Neutrophil (primary cell): Measurements from ENCODE around the gene REV3L.
A peak's percentile ranks its signal among the peaks of the same experiment; 100 is the strongest.

Source experiments
- H3K27ac ChIP-seq: fragments of 200-600 bp; sonication (generic); 2 replicates; pipeline ENCODE4 v1.5.1; 2016; ENCODE audit warnings: mild to moderate bottlenecking, moderate library complexity
- H3K27me3 ChIP-seq: fragments of 200-600 bp; sonication (generic); 2 replicates; pipeline ENCODE4 v1.6.0; 2016; ENCODE audit warnings: mild to moderate bottlenecking
- H3K36me3 ChIP-seq: fragments of 200-600 bp; sonication (generic); 2 replicates; pipeline ENCODE4 v1.5.1; 2017
- H3K4me1 ChIP-seq, 2 experiments: fragments of 200-600 bp in 1 of 2; sonication (generic) in 1 of 2; 1 replicate in 1 of 2; 2 replicates in 1 of 2; pipeline versions ENCODE4 v1.5.1 to v1.6.1; 2013 to 2016; ENCODE audit warnings: low read depth in 1 of 2, low read length in 1 of 2, mild to moderate bottlenecking in 1 of 2, moderate library complexity in 1 of 2; ENCODE audit not compliant: control insufficient read depth in 1 of 2, insufficient read depth in 1 of 2
- H3K4me3 ChIP-seq, 2 experiments: fragments of 200-600 bp in 1 of 2; sonication (generic) in 1 of 2; 1 replicate in 1 of 2; 2 replicates in 1 of 2; pipeline ENCODE4 v1.5.1; 2013 to 2016; ENCODE audit warnings: low read depth in 1 of 2, low read length in 1 of 2, mild to moderate bottlenecking in 1 of 2, moderate library complexity in 1 of 2
- H3K9me3 ChIP-seq: fragments of 200-600 bp; sonication (generic); 2 replicates; pipeline ENCODE4 v1.5.1; 2016
- CTCF ChIP-seq: fragments of 200-600 bp; sonication (generic); IDR thresholded peaks from 2 replicates; pipeline ENCODE4 v1.5.1; 2016; ENCODE audit warnings: antibody characterized with exemption

Gene REV3L

GRCh38 chr6:111354758-111355555, 128.1 kb downstream of the REV3L start:
- Histone ChIP-seq H3K27ac (peak overlapping the region; percentile 69), H3K27me3 (no peaks in the 10 kb centered on the region), H3K4me3 (peak overlapping the region in 1 of 2 experiments; percentile 10), H3K36me3 (peaks cover 10% of the 10 kb centered on the region), H3K4me1 (peaks cover 21 to 23% of the 10 kb centered on the region in 2 experiments), H3K9me3 (no peaks in the 10 kb centered on the region)
- TF ChIP-seq CTCF: no peak

- peak overlapping the region; percentile 69 for H3K27ac ChIP-seq
- H3K4me3 ChIP-seq: no peak overlapping the region
- no peaks in the 10 kb centered on the region for H3K9me3 ChIP-seq
- TF ChIP-seq CTCF: no peak
- peaks cover 21 to 23% of the 10 kb centered on the region in 2 experiments for H3K4me1 ChIP-seq
- no peaks in the 10 kb centered on the region for H3K27me3 ChIP-seq
- peaks cover 13% of the 10 kb centered on the region for H3K36me3 ChIP-seq
Measured at GRCh38 chr6:111353912-111354462, 129.0 kb downstream of the REV3L start.

- Histone ChIP-seq H3K36me3 (peaks cover 39% of the 10 kb centered on the region), H3K27me3 (no peaks in the 10 kb centered on the region), H3K4me3 (no peak overlapping the region), H3K27ac (no peak overlapping the region), H3K4me1 (no peaks in the 10 kb centered on the region), H3K9me3 (no peaks in the 10 kb centered on the region)
- no peak for TF ChIP-seq CTCF
Measured at GRCh38 chr6:111347589-111347988, 135.4 kb downstream of the REV3L start.

GRCh38 chr6:111342913-111343312, 140.1 kb downstream of the REV3L start:
- TF ChIP-seq CTCF: no peak
- Histone ChIP-seq H3K36me3 (peaks cover 29% of the 10 kb centered on the region), H3K27ac (no peak overlapping the region), H3K9me3 (no peaks in the 10 kb centered on the region), H3K27me3 (no peaks in the 10 kb centered on the region), H3K4me1 (no peaks in the 10 kb centered on the region), H3K4me3 (no peak overlapping the region)

GRCh38 chr6:111339294-111339693, 143.7 kb downstream of the REV3L start:
- Histone ChIP-seq H3K27me3 (no peaks in the 10 kb centered on the region), H3K27ac (no peak overlapping the region), H3K4me1 (no peaks in the 10 kb centered on the region), H3K9me3 (no peaks in the 10 kb centered on the region), H3K36me3 (peaks cover 23% of the 10 kb centered on the region), H3K4me3 (no peak overlapping the region)
- TF ChIP-seq CTCF: no peak
